Measurements from ENCODE around the gene BMAL1. TPM values are rescaled to one million over a fixed set of nuclear protein-coding genes. Genes with fewer than 3 reads are reported as not detected.
A peak's percentile ranks its signal among the peaks of the same experiment; 100 is the strongest.

Gene BMAL1
- total and polyA plus RNA-seq, 7 donors: 7.4 to 35.4 (median 28.2) TPM

DNA sequence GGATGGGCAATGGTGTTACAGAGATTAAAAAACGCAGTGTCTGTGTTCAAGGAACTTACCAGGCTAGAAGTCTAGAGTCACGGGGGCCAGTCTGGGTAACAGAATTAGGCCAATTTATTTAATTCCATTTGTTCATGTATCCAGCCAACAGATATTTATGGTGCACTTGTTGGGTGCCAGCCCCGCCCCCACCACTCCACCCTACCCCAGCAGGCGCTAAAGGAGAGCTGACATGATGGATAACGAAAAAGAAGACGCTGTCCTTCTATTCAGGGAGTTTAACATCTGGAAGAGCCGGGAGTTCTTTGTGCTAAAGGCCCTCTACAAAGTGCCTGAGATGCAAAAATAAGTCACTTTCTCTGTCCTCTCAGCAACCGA, 1.1 kb upstream of the BMAL1 start:
- peaks cover 0 to 6% (median 0%) of the 10 kb centered on the region in 3 donors for H3K27me3 ChIP-seq (ENCODE audit: insufficient read depth in 3 of 3, low read length in 2 of 3)
- no peaks in the 10 kb centered on the region for H3K9me3 ChIP-seq
- ATAC-seq (no peak), DNase-seq (no peak)
- intact Hi-C loops (cut with DNase I): loop anchor here (5.0 kb wide), 1 partner anchor 56 kb away; no protein-coding TSS in a partner anchor
- H3K36me3 ChIP-seq (ENCODE audit: insufficient read depth in 1 of 2, low read depth in 1 of 2): no peaks in the 10 kb centered on the region
- peak overlapping the region; percentile 76 for H3K27ac ChIP-seq
- WGBS, 3 donors: 6 to 9% (median 6%) methylated on average over 8 of the region's 8 CpGs
- peak overlapping the region; percentile 99 for H3K4me3 ChIP-seq
- peaks cover 29% of the 10 kb centered on the region for H3K4me1 ChIP-seq
- TF ChIP-seq, protein P1, sequence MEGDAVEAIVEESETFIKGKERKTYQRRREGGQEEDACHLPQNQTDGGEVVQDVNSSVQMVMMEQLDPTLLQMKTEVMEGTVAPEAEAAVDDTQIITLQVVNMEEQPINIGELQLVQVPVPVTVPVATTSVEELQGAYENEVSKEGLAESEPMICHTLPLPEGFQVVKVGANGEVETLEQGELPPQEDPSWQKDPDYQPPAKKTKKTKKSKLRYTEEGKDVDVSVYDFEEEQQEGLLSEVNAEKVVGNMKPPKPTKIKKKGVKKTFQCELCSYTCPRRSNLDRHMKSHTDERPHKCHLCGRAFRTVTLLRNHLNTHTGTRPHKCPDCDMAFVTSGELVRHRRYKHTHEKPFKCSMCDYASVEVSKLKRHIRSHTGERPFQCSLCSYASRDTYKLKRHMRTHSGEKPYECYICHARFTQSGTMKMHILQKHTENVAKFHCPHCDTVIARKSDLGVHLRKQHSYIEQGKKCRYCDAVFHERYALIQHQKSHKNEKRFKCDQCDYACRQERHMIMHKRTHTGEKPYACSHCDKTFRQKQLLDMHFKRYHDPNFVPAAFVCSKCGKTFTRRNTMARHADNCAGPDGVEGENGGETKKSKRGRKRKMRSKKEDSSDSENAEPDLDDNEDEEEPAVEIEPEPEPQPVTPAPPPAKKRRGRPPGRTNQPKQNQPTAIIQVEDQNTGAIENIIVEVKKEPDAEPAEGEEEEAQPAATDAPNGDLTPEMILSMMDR (IDR thresholded peaks at IDR 0.05): no peak

DNA sequence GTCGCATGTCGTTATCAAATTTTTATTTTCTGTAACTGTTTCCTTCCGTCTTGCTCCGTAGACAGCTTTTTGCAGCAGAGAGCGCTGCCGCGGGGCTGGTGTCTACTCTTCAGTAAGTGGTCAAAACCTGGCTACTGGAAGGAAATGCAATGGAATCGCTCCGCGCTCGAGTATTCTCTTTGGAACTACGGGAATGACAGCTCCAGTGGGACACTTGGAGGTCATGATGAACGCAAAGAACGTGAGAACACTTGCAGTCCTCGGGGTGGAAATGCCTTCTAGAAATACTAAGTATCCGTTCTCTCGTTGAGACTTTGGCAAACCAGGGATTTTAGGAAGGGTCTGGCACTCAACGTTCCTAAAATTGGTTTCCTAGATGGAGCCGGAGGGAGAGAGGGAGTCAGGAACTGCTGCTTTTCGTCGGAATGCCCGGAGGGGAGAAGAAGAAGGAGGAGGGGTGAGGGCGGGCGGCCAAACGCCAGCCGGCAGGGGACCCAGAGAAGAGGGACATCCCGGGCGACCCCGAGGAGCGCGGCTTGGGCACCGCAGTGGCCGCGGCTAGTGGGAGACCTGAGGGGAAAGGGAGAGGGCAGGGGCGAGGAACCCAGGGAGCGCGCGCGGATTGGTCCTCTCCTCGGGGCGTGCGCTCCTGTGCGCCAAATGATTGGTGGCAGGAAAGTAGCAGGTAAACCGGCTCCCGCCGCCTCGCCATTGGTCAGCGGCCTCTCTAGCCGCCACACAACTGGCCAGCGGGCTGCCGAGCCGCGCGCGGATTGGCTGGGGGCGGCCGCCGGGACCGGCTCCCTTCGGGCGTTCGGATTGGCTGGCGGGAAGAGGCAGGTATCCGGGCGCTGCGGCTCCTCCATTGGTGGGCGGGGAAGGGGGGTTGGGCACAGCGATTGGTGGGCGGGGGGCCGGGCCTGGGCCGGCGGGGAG, 490 bp upstream of the BMAL1 start:
- peaks cover 0 to 4% (median 0%) of the 10 kb centered on the region in 3 donors for H3K27me3 ChIP-seq (ENCODE audit: insufficient read depth in 3 of 3, low read length in 2 of 3)
- no peaks in the 10 kb centered on the region for H3K9me3 ChIP-seq
- H3K4me1 ChIP-seq: peaks cover 35% of the 10 kb centered on the region
- peak; percentile 92 to 96 (median 95) for ATAC-seq
- TF ChIP-seq, protein P1 (IDR thresholded peaks at IDR 0.05): no peak
- 0% methylated on average over 51 to 72 of the region's 72 CpGs for WGBS, 3 donors
- H3K36me3 ChIP-seq (ENCODE audit: insufficient read depth in 1 of 2, low read depth in 1 of 2): no peaks in the 10 kb centered on the region
- H3K4me3 ChIP-seq: peak overlapping the region; percentile 99
- DNase-seq: peak; percentile 99
- H3K27ac ChIP-seq: peak overlapping the region; percentile 93
- intact Hi-C loops (cut with DNase I): loop anchor here (5.0 kb wide), 1 partner anchor 55 kb away; no protein-coding TSS in a partner anchor

DNA sequence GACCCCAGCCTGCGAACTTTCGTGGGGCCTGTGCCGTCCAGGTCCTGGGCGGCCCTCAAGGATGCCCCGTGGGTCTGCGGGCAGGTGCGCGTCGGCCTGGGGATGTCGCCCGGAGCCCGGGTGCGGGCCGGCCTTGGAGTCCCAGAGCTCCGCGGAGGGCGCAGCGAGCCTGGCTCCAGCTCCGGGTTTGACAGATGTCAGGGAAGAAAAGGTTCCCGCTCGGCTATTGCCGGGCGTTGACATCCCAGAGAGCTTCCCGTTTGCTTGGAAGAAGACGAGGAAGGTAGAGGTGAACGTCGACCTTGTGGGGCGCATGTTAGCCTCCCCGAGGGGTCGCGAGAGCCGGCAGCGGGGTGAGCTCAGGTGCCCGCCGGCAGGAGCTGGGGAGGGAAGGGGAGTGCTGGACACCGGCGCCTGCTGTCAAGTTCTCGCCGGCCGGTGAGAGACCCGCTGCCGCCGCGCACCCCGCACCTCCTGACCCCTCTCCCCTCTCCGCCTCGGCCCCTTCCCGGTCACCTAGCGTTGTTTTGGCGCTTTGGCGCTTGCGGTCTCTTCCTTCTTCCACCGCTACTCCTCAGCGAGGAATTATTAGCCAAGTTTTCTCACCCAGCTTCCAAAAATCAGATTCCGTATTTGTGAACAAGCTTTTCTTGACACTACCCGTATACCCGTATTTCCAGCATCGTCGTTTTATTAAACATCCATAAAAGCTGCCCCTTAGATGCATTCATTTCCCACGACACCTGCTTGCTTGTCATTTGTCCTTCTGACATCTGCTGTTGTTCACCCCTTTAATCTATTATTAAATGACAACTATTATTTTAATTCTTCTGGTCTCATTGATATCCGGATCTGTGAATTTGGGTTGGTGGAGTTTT, 1.3 kb downstream of the BMAL1 start:
- ATAC-seq (no peak), DNase-seq (peak; percentile 24 to 54)
- Histone ChIP-seq H3K4me3 (peak overlapping the region; percentile 99), H3K9me3 (no peaks in the 10 kb centered on the region), H3K36me3 (ENCODE audit: insufficient read depth in 1 of 2, low read depth in 1 of 2) (no peaks in the 10 kb centered on the region), H3K27ac (peak overlapping the region; percentile 93), H3K4me1 (peaks cover 50% of the 10 kb centered on the region), H3K27me3 (ENCODE audit: insufficient read depth in 3 of 3, low read length in 2 of 3) (no peaks in the 10 kb centered on the region)
- WGBS, 3 donors: 6 to 12% (median 10%) methylated on average over 57 to 61 of the region's 61 CpGs
- TF ChIP-seq, protein P1 (IDR thresholded peaks at IDR 0.05): no peak
- intact Hi-C loops (cut with DNase I): loop anchor here (5.0 kb wide), 1 partner anchor 53 kb away; no protein-coding TSS in a partner anchor

DNA sequence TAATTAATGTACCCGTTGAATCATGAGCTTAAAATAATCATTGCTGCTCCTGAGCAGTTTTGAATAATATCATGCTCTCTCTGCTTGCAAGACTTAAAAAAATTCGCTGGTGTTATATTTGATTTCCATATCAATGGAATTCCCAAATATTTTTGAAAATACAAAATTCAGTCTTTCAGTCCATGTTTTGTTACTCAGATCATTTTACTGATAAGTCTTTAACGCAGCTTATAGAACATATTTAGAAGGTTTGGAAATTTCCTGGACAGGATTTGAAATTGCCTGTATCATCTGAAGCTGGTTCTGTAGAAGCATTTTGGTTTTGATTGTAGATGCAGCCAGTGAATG, 1.9 kb downstream of the BMAL1 start:
- 64 to 78% (median 71%) methylated on average over 3 of the region's 3 CpGs for WGBS, 3 donors
- Histone ChIP-seq H3K36me3 (ENCODE audit: insufficient read depth in 1 of 2, low read depth in 1 of 2) (no peaks in the 10 kb centered on the region), H3K27me3 (ENCODE audit: insufficient read depth in 3 of 3, low read length in 2 of 3) (no peaks in the 10 kb centered on the region), H3K27ac (no peak overlapping the region), H3K4me3 (peak overlapping the region; percentile 99), H3K9me3 (no peaks in the 10 kb centered on the region), H3K4me1 (peaks cover 53% of the 10 kb centered on the region)
- intact Hi-C loops (cut with DNase I): loop anchor here (5.0 kb wide), 1 partner anchor 53 kb away; no protein-coding TSS in a partner anchor
- TF ChIP-seq, protein P1 (IDR thresholded peaks at IDR 0.05): no peak
- ATAC-seq (no peak), DNase-seq (no peak)
